Activated naive CD4-positive, alpha-beta T cell treated with anti-CD3 and anti-CD28 coated beads, Interleukin-2, amount 50 U/mL, for 72 hours (primary cell): Measurements from ENCODE around the gene LGALS12. TPM values are rescaled to one million over a fixed set of nuclear protein-coding genes. Genes with fewer than 3 reads are reported as not detected.
A peak's percentile ranks its signal among the peaks of the same experiment; 100 is the strongest.

Experiments used
- ATAC-seq, 2 donors: fragments of 150-1000 bp; cut with Tn5 transposase; 2 replicates each; pipeline ENCODE4 v1.10.0; 2021; ENCODE audit warnings: mild to moderate bottlenecking in 2 of 2, moderate library complexity in 2 of 2
- DNase-seq, 2 donors: peaks; one replicate each; pipeline ENCODE4 v3.0.0; 2021 to 2022; ENCODE audit warnings: low spot score in 2 of 2
- H3K27ac Mint-ChIP-seq, 2 donors: one replicate each; pipeline ENCODE4 v1.8.0; 2022; ENCODE audit warnings: mild to moderate bottlenecking in 2 of 2, mixed read lengths in 2 of 2
- H3K36me3 Mint-ChIP-seq, 2 donors: one replicate each; pipeline ENCODE4 v1.8.0; 2022; ENCODE audit warnings: mixed read lengths in 2 of 2
- H3K9me3 Mint-ChIP-seq, 2 donors: one replicate each; pipeline ENCODE4 v1.8.0; 2022; ENCODE audit warnings: mixed read lengths in 2 of 2
- total RNA-seq, 2 donors: library from RNA; stranded (reverse); gene quantifications; one replicate each; pipeline ENCODE4 v1.2.3, GENCODE V29; 2022

Gene LGALS12, protein sequence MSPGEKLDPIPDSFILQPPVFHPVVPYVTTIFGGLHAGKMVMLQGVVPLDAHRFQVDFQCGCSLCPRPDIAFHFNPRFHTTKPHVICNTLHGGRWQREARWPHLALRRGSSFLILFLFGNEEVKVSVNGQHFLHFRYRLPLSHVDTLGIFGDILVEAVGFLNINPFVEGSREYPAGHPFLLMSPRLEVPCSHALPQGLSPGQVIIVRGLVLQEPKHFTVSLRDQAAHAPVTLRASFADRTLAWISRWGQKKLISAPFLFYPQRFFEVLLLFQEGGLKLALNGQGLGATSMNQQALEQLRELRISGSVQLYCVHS
- not detected for total RNA-seq

DNA sequence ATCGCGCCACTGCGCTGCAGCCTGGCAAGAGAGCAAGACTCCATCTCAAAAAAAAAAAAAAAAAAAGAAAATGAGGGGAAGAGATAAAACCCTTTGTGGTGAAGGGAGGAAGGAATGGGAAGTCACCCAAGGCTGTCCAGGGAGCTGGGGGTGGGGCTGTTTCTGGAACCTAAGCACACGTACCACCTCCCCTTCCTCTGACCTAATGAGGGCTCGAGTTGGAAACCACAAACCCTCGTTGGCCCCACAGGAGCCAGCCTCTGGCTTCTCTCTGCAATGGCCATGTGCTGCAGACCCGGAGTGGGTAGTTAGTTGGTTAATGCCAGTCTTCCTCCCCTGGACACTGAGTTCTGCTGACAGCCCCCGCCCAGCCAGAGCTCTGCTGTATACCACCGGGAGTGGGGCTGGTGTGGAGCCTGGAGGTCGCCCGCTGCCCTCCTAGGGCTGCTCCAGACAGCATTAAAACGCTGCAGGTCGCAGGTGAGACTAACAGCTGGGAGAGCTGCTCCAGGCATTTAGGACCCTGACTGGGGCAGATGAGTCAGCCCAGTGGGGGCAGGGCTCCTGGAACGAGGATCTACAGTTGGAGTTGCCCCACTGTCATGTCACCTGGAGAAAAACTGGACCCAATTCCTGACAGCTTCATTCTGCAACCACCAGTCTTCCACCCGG is at the start of gene LGALS12:
LGALS12 (plus strand) TSS at position 228 of the 672 bp plus-strand sequence; CDS start at position 603, 375 bp downstream.
- DNase-seq (no peak), ATAC-seq (no peak)
- Mint-ChIP-seq H3K9me3 (no peaks in the 10 kb centered on the region), H3K27ac (peak within 1 kb of the TSS in 1 of 2 donors; percentile 26), H3K36me3 (peaks cover 0 to 1% of the 10 kb centered on the region in 2 donors)

DNA sequence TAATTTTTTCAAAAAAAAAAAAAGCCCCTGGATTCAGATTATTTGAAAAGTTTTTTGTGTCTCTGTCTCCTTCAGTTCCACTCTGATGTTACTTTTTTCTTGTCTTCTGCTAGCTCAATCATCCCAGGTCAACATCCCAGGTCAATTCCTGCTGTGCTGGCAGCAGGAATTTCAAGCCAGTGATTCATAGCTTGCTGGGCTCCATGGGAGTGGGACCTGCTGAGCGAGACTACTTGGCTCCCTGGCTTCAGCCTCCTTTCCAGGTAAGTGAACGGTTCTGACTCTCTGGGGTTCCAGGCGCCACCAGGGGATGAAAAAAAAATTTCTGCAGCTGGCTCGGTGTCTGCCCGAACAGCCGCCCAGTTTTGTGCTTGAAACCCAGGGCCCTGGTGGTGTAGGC is 46.3 kb upstream of the LGALS12 start:
- no peaks in the 10 kb centered on the region for H3K9me3 Mint-ChIP-seq
- no peak overlapping the region for H3K27ac Mint-ChIP-seq
- H3K36me3 Mint-ChIP-seq: no peaks in the 10 kb centered on the region
- ATAC-seq: no peak
- no peak for DNase-seq

GRCh38 chr11:63462137-63462536 is 43.7 kb upstream of the LGALS12 start:
- H3K27ac Mint-ChIP-seq: no peak overlapping the region
- H3K36me3 Mint-ChIP-seq: no peaks in the 10 kb centered on the region
- H3K9me3 Mint-ChIP-seq: no peaks in the 10 kb centered on the region
- DNase-seq: no peak
- ATAC-seq: no peak

DNA sequence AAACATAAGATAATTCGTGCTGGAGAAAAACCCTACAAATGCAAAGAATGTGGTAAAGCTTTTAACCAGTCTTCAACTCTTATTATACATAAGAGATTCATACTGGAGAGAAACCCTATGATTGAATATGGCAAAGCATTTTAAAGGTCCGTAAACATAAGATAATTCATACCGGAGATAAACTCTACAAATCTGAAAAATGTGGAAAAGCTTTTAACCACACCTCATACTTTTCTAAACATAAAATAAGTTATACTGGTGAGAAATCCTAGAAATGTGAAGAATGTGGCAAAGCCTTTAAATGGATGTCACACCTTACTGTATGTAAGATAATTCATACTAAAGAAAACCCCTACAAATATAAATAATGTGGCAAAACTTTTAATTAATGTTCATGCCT is 35.6 kb upstream of the LGALS12 start:
- no peak for ATAC-seq
- DNase-seq: no peak
- Mint-ChIP-seq H3K9me3 (peaks cover 11 to 13% of the 10 kb centered on the region in 2 donors), H3K36me3 (peaks cover 0 to 6% of the 10 kb centered on the region in 2 donors), H3K27ac (no peak overlapping the region)

- peaks cover 6% of the 10 kb centered on the region in 2 donors for H3K36me3 Mint-ChIP-seq
- peaks cover 15 to 18% of the 10 kb centered on the region in 2 donors for H3K9me3 Mint-ChIP-seq
- ATAC-seq: no peak
- no peak for DNase-seq
- H3K27ac Mint-ChIP-seq: no peak overlapping the region
These were observed 33.5 kb upstream of the LGALS12 start for GRCh38 chr11:63472372-63472771.

- H3K27ac Mint-ChIP-seq: no peak overlapping the region
- H3K9me3 Mint-ChIP-seq: peaks cover 10% of the 10 kb centered on the region in 2 donors
- peaks cover 0 to 6% of the 10 kb centered on the region in 2 donors for H3K36me3 Mint-ChIP-seq
- DNase-seq (no peak), ATAC-seq (no peak)
These were observed 29.3 kb upstream of the LGALS12 start for GRCh38 chr11:63476618-63477017.

GRCh38 chr11:63478896-63479295 is 27.0 kb upstream of the LGALS12 start:
- peaks cover 2 to 6% of the 10 kb centered on the region in 2 donors for H3K36me3 Mint-ChIP-seq
- ATAC-seq: peak; percentile 47 to 86
- peaks cover 4 to 8% of the 10 kb centered on the region in 2 donors for H3K9me3 Mint-ChIP-seq
- DNase-seq: peak in 1 of 2 donors; percentile 25
- H3K27ac Mint-ChIP-seq: no peak overlapping the region

- DNase-seq (no peak), ATAC-seq (no peak)
- peaks cover 4 to 9% of the 10 kb centered on the region in 2 donors for H3K9me3 Mint-ChIP-seq
- H3K27ac Mint-ChIP-seq: no peak overlapping the region
- H3K36me3 Mint-ChIP-seq: peaks cover 6 to 7% of the 10 kb centered on the region in 2 donors
These were observed 25.8 kb upstream of the LGALS12 start for GRCh38 chr11:63480039-63480438.

DNA sequence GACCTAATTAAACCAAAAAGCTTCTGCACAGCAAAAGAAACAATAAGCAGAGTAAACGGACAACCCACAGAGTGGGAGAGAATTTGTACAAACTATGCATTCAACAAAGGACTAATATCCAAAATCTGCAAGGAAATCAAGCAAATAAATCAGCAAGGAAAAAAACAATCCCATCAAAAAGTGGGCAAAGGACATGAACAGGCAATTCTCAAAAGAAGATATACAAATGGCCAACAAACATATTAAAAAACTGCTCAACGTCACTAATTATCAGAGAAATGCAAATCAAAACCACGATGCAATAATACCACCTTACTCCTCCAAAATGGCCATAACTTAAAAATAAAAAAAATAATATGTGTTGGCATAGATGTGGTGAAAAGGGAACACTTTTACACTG is 20.1 kb upstream of the LGALS12 start:
- no peak for DNase-seq
- no peak for ATAC-seq
- Mint-ChIP-seq H3K36me3 (peaks cover 0 to 15% of the 10 kb centered on the region in 2 donors), H3K9me3 (peaks cover 4 to 8% of the 10 kb centered on the region in 2 donors), H3K27ac (no peak overlapping the region)

GRCh38 chr11:63488789-63489188 is 17.1 kb upstream of the LGALS12 start:
- Mint-ChIP-seq H3K36me3 (peaks cover 0 to 14% of the 10 kb centered on the region in 2 donors), H3K27ac (no peak overlapping the region)
- ATAC-seq: no peak

GRCh38 chr11:63489879-63490278 is 16.0 kb upstream of the LGALS12 start:
- H3K27ac Mint-ChIP-seq: no peak overlapping the region
- no peak for ATAC-seq
- DNase-seq: no peak
- peaks cover 4% of the 10 kb centered on the region in 2 donors for H3K9me3 Mint-ChIP-seq
- peaks cover 0 to 9% of the 10 kb centered on the region in 2 donors for H3K36me3 Mint-ChIP-seq

More at GRCh38 chr11:63488789-63489188, 17.1 kb upstream of the LGALS12 start:
- H3K9me3 Mint-ChIP-seq: peaks cover 4 to 7% of the 10 kb centered on the region in 2 donors
- no peak for DNase-seq

DNA sequence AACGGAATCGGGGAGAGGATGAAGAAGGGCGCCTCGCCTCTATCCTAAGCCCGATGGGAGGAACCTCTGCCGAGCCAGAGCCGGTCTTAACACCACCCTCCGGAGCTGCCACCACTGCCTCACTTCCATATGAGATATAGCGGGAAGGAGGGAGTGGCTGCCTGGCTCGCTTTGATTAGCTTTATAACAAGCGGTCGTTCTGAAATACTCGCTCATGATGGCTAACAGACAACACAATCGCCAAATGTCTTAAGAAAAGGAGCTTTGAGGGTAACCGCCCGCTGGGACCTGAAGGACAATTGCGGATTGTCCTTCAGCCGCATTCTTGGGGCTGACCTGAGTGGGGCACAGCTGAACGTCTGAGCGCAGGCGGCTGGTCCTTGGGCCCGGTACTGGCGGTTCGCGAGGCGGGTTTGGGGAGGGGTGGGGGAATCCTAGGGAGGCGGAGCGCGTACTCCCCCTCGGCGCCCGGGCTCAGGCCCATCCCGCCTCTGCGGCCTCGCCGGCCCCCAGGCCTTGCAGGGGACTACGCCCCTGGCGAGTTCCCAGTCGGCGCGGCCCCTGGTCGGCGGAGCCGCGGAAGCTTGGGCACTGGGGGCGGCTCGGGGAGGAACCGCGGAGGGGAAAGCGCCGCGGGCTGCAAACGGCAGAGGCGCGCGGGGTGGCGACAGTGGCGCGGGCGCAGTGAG is 15.2 kb upstream of the LGALS12 start, which contains the start of gene PLAAT5:
PLAAT5 (minus strand) TSS at position 617 of the 689 bp plus-strand sequence; CDS start at position 484, 133 bp downstream.
- ATAC-seq: peak; percentile 16 to 46
- Mint-ChIP-seq H3K36me3 (peaks cover 0 to 1% of the 10 kb centered on the region in 2 donors), H3K27ac (no peak within 1 kb of the TSS), H3K9me3 (peaks cover under 1% of the 10 kb centered on the region in 2 donors)
- DNase-seq: peak in 1 of 2 donors; percentile 22

DNA sequence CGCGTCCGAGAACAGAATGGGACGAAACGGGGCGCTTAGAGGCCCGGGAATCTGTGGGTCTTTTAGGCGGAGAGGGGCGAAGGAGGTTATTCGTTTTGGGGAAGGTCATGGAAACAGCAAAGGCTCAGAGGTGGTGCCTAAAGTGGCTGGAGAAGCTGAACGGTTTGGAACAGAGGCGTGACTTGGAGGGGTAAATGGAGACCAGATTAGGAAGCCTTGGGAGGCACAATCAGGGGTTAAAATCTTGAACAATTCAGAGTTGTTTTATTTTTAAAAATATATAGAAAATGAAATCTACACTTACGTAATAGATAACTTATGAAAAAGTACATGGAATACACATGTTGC is 14.7 kb upstream of the LGALS12 start:
- Mint-ChIP-seq H3K9me3 (no peaks in the 10 kb centered on the region), H3K27ac (no peak overlapping the region), H3K36me3 (no peaks in the 10 kb centered on the region)
- DNase-seq: no peak
- peak in 1 of 2 donors; percentile 13 for ATAC-seq

- H3K9me3 Mint-ChIP-seq: no peaks in the 10 kb centered on the region
- no peak overlapping the region for H3K27ac Mint-ChIP-seq
- ATAC-seq: peak in 1 of 2 donors; percentile 36
- H3K36me3 Mint-ChIP-seq: no peaks in the 10 kb centered on the region
- DNase-seq: no peak
These were observed 14.1 kb upstream of the LGALS12 start for GRCh38 chr11:63491636-63492372.

- DNase-seq (no peak), ATAC-seq (no peak)
- H3K9me3 Mint-ChIP-seq: no peaks in the 10 kb centered on the region
- no peak overlapping the region for H3K27ac Mint-ChIP-seq
- H3K36me3 Mint-ChIP-seq: no peaks in the 10 kb centered on the region
These were observed 13.4 kb upstream of the LGALS12 start for GRCh38 chr11:63492441-63492840.

DNA sequence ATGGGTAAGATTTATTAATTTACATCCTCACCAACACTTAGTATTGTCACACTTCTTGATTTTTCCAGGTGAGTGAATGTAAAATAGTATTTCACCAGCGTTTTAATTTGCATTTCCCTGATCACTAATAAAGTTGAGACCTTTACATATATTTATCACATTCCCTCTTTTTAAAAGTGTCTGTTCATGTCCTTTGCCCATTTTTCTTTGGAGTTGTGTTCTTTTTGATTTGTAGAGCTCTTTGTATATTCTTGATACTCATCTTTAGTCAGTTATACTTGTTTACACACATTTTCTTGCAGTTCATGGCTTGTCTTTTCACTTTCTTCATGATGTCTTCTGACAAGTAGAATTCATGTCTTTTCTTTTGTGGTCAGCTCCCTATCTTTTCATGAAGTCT is 12.8 kb upstream of the LGALS12 start:
- no peaks in the 10 kb centered on the region for H3K9me3 Mint-ChIP-seq
- no peaks in the 10 kb centered on the region for H3K36me3 Mint-ChIP-seq
- no peak overlapping the region for H3K27ac Mint-ChIP-seq
- ATAC-seq: no peak
- no peak for DNase-seq
